KMS-11 (cell line): Measurements from ENCODE around the gene SMIM7.
A peak's percentile ranks its signal among the peaks of the same experiment; 100 is the strongest.

Experiments used
- H2AFZ ChIP-seq: fragments of 200-600 bp; sonication (generic); 2 replicates; pipeline ENCODE4 v1.6.1; 2016; ENCODE audit warnings: antibody characterized with exemption, mixed run types, low read depth
- H3K27ac ChIP-seq: fragments of 200-600 bp; sonication (generic); 2 replicates; pipeline ENCODE4 v1.6.1; 2016; ENCODE audit warnings: mild to moderate bottlenecking, mixed run types
- H3K27me3 ChIP-seq: fragments of 200-600 bp; sonication (generic); 2 replicates; pipeline ENCODE4 v1.6.1; 2017; ENCODE audit warnings: mild to moderate bottlenecking, low read depth, mixed run types, moderate library complexity; ENCODE audit not compliant: insufficient read depth
- H3K36me3 ChIP-seq: fragments of 200-600 bp; sonication (generic); 2 replicates; pipeline ENCODE4 v1.6.1; 2017; ENCODE audit warnings: mild to moderate bottlenecking, mixed run types; ENCODE audit not compliant: insufficient read depth
- H3K4me1 ChIP-seq: fragments of 200-600 bp; sonication (generic); 2 replicates; pipeline ENCODE4 v1.6.1; 2016; ENCODE audit warnings: mild to moderate bottlenecking, low read depth, mixed run types; ENCODE audit not compliant: poor library complexity, severe bottlenecking
- H3K4me2 ChIP-seq: fragments of 200-600 bp; sonication (generic); 2 replicates; pipeline ENCODE4 v1.7.0; 2016; ENCODE audit warnings: mild to moderate bottlenecking, mixed run types
- H3K4me3 ChIP-seq: fragments of 200-600 bp; sonication (generic); IDR thresholded peaks from 2 replicates; pipeline ENCODE4 v1.6.1; 2017; ENCODE audit warnings: low read depth, low read length, mixed read lengths; ENCODE audit not compliant: insufficient read depth
- H3K79me2 ChIP-seq: fragments of 200-600 bp; sonication (generic); 2 replicates; pipeline ENCODE4 v1.6.1; 2016; ENCODE audit warnings: low read depth, mixed run types; ENCODE audit not compliant: insufficient read depth
- H3K9ac ChIP-seq: fragments of 200-600 bp; sonication (generic); 2 replicates; pipeline ENCODE4 v1.6.1; 2016; ENCODE audit warnings: mild to moderate bottlenecking, mixed run types
- H4K20me1 ChIP-seq: fragments of 200-600 bp; sonication (generic); 2 replicates; pipeline ENCODE4 v1.6.1; 2016; ENCODE audit warnings: mild to moderate bottlenecking, mixed run types; ENCODE audit not compliant: insufficient read depth
- CTCF ChIP-seq: fragments of 200-600 bp; sonication (generic); conservative IDR thresholded peaks from 2 replicates; pipeline ENCODE4 v1.6.1; 2017; ENCODE audit warnings: low read depth, mild to moderate bottlenecking, antibody characterized with exemption, low read length, moderate library complexity, mixed read lengths

Gene SMIM7

GRCh38 chr19:16637535-16637934 is 22.4 kb downstream of the SMIM7 start:
- Histone ChIP-seq H2AFZ (no peak overlapping the region), H4K20me1 (no peaks in the 10 kb centered on the region), H3K27me3 (no peaks in the 10 kb centered on the region), H3K79me2 (peaks cover 20% of the 10 kb centered on the region), H3K4me2 (no peak overlapping the region), H3K27ac (no peak overlapping the region), H3K4me1 (peaks cover 3% of the 10 kb centered on the region), H3K4me3 (no peak overlapping the region), H3K9ac (no peak overlapping the region), H3K36me3 (peaks cover 6% of the 10 kb centered on the region; the same call in 1 of the 2 replicates)
- TF ChIP-seq CTCF, result no peak

DNA sequence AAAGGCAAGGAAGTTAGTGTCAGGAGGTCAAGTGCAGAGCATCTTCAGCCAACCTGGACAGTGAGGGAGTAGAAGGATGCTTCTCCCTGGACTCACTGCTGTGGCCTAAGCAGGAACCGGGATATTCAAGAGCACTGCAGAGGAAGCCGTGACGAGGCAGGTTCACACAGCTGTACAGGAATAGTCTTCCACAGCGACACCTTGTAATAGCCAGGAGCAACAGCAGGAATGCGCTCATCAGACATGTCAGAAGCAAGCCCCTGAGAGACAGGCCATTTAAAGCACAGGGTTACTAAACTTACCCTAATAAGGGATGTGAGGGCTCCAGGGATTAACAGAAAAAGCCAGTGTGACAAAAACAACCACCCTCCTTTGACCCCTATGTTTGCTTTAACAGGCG is 28.5 kb downstream of the SMIM7 start:
- H3K4me1 ChIP-seq, result peaks cover 33% of the 10 kb centered on the region
- no peak for TF ChIP-seq CTCF
- H3K27me3 ChIP-seq, result no peaks in the 10 kb centered on the region
- H3K27ac ChIP-seq, result no peak overlapping the region
- H2AFZ ChIP-seq, result no peak overlapping the region
- no peak overlapping the region for H3K9ac ChIP-seq
- H3K79me2 ChIP-seq, result peaks cover 25% of the 10 kb centered on the region
- no peak overlapping the region for H3K4me3 ChIP-seq
- H4K20me1 ChIP-seq, result 0 out of 2 replicates have a peak, but pooled peaks cover 1% of the 10 kb centered on the region
- H3K36me3 ChIP-seq, result no peaks in the 10 kb centered on the region
- no peak overlapping the region for H3K4me2 ChIP-seq

- TF ChIP-seq CTCF, result 0 out of 2 replicates have a peak, but pooled peaks have one; percentile 17
- H3K27ac ChIP-seq, result peak overlapping the region; percentile 96
- H3K36me3 ChIP-seq, result no peaks in the 10 kb centered on the region
- H3K4me1 ChIP-seq, result peaks cover 56% of the 10 kb centered on the region
- peak overlapping the region; percentile 96 for H3K4me2 ChIP-seq
- H3K79me2 ChIP-seq, result peaks cover 48% of the 10 kb centered on the region
- no peaks in the 10 kb centered on the region for H3K27me3 ChIP-seq
- H4K20me1 ChIP-seq, result peaks cover 12% of the 10 kb centered on the region; the same call in 1 of the 2 replicates
- H3K9ac ChIP-seq, result peak overlapping the region; percentile 90
- no peak overlapping the region for H3K4me3 ChIP-seq
- peak overlapping the region; percentile 48; the same call in 1 of the 2 replicates for H2AFZ ChIP-seq
Observed at GRCh38 chr19:16628984-16629691, 30.8 kb downstream of the SMIM7 start.

GRCh38 chr19:16628183-16628983 is 31.6 kb downstream of the SMIM7 start, which contains the start of gene MED26:
Gene MED26 (minus strand): TSS chr19:16628204. CDS start chr19:16627943, 261 bp downstream.
- no peaks in the 10 kb centered on the region for H3K36me3 ChIP-seq
- peak within 1 kb of the TSS; percentile 96 for H3K4me2 ChIP-seq
- H3K4me1 ChIP-seq, result peaks cover 63% of the 10 kb centered on the region
- H2AFZ ChIP-seq, result peak within 1 kb of the TSS; percentile 48
- no peak within 1 kb of the TSS for H3K4me3 ChIP-seq
- H3K79me2 ChIP-seq, result peaks cover 56% of the 10 kb centered on the region
- peaks cover 12% of the 10 kb centered on the region; the same call in 1 of the 2 replicates for H4K20me1 ChIP-seq
- H3K9ac ChIP-seq, result peak within 1 kb of the TSS; percentile 90
- H3K27me3 ChIP-seq, result no peaks in the 10 kb centered on the region
- TF ChIP-seq CTCF, result no peak
- H3K27ac ChIP-seq, result peak within 1 kb of the TSS; percentile 96
